NCI-H1694 (cell line): ENCODE data around the gene C3AR1.
A peak's percentile ranks its signal among the peaks of the same experiment; 100 is the strongest.
"Not testable (repeated sequence)": the region's sequence is repeated elsewhere in the genome, so short reads cannot be mapped to it uniquely, and the experiment has no call there.

ENCODE experiments used
- DNase-seq: peaks from one replicate; lab custom pipeline; 2025; lab: John Stamatoyannopoulos, UW

C3AR1 gene

DNA sequence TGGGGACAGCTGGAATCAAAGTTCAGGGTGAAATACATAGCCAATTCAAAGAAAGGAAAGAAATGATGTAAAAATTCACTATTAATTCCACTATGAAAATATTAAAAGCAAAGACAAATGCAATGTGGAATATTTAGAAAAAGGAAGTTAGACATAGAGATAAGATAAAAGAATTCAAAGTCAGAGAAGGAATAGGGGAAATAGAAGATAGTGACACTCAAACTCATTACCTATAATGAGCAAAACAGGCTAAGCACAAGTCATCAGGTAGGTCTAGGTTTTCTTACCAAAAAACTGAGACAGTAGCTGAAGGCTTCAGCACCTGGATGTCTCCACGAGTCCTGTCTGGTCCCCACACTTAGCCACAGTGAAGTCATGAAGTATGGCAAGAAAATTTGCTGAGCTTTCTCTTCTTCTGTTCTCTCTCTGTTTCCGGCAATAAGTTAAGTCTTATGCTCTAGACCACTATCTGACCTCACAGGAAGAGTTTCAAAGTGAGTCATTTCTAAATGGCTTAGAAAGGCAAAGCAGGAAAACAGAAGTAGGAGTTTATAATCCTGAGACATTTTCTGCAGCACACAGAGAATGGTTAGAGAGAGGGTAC is at the start of gene C3AR1:
C3AR1 (minus strand) TSS at position 369 of the 604 bp plus-strand sequence. CDS start 6,174 bp downstream, outside the sequence.
- no peak for DNase-seq

DNA sequence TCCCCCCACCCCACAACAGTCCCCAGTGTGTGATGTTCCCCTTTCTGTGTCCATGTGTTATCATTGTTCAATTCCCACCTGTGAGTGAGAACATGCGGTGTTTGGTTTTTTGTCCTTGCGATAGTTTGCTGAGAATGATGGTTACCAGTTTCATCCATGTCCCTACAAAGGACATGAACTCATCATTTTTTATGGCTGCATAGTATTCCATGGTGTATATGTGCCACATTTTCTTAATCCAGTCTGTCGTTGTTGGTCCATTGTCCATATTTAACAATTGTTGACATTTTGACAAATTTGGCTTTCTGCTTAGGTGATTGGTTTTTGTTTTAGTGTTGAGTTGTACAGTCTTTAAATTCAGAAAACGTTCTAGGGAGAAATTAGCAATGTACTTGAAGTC is 47.0 kb upstream of the C3AR1 start:
- not testable (repeated sequence) for DNase-seq

DNA sequence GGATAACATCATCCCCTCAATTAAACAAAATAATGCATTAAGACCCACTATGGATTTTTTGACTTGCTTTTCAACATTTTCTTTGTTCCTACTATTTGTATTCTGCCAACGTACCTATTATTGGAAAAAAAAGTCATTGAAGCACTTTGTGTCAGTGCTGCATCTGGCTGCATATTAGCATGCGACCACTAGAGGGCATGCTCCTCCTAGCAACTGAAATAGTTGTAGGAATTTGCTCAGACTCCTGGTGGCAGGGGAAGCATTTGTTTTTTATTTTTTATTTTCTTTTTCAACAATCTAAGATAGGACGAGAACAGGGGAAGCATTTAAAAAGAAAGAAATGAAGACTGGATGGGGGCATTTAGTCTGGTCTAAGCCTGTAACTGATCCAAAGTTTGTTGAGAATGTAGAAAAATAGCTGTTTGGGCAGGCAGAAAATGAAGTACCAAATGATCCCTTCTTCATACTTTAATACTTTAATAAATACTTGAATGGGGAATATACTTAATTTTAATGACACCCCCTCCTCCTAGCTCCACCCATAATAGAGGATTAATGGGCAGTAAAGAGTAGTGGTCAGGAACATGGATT is 42.7 kb upstream of the C3AR1 start:
- peak; percentile 87 for DNase-seq

DNA sequence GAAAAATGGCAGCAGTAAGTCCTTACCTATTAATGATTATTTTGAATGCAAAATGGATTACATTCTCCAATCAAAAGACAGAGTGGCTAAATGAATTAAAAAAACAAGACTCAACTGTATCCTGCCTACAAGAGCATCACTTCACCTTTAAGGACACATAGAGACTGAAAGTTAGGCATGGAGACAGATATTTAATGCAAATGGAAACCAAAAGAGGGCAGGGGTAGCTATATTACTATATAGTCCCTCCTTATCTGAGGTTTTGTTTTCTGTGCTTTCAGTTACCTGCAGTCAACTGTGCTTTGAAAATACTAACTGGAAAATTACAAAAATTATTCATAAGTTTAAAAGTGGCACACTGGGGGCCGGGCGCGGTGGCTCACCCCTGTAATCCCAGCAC is 33.1 kb upstream of the C3AR1 start:
- no peak for DNase-seq

DNA sequence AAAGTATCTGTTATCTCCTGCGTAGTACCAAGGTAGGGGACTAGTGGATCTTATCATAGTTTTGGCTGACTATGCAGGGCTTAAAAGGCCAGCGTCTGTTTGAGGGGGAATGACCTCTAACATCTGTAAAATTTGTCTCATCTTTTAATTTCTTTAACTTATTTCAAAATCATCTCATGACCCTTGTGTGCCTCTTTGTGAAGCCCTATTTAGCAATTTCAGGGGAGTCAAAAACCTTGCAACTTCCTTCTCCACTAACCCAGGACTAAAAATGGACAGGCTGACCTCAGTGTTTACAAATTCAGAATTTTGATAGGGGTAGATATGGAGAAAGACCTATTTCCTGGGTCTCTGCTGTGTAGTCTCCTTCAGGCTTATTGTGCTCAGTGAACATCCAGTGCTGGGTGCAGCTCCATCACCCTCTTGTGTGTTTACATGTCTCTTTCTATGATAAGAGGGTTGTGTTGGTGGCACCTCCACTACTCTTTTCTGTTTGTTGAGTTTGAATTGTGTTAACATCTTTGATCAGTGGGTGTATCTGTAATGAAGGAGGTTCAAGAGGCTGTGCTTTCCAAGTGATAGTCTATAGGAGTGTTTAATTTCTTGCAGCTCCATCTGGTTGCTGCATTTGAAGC is 30.2 kb upstream of the C3AR1 start:
- DNase-seq = no peak

DNA sequence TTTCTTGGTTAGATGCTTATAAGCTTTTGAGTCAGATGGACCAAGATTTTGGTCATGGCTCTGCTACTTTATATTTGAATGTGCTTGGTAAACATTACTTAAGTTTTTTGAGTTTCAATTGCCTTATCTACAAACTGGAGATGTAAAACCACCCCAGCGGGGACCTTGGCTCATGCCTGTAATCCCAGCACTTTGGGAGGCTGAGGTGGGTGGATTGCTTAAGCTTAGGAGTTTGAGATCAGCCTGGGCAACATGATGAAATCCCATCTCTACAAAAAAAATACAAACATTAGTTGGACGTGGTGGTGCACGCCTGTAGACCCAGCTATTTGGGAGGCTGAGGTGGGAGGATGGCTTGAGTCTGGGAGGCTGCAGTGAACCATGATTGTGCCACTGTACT is 27.1 kb upstream of the C3AR1 start:
- no peak for DNase-seq

DNA sequence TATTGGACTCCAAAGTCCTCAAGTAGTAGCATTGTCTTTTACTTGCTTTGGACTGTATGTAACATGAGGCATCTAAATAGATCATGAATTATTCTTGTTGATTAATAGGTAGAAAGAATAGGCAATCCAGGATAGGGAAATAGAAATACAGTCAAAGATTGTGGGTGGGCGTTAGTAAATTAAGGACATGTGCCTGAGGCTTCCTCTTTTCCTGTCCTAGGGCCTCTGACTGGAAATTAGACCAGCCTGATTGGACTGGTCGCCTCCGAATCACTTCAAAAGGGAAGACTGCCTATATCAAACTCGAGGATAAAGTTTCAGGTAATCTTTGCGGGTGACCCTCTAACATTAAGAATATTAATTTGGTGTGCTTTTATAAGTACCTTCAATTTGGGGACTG is 23.6 kb upstream of the C3AR1 start:
- no peak for DNase-seq

DNA sequence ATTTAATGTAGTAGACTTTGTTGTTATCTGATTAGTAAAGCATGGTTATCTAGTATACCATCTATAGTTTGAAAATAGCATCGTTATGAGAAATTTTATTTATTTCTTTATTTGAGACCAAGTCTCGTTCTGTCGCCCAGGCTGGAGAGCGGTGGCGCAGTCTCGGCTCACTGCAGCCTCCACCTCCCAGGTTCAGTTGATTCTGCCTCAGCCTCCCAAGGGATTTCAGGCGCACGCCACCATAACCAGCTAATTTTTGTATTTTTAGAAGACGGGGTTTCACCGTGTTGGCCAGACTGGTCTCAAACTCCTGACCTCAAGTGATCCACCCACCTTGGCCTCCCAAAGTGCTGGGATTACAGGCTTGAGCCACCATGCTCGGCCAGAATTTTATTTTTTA is 23.1 kb upstream of the C3AR1 start:
- not testable (repeated sequence) for DNase-seq

DNA sequence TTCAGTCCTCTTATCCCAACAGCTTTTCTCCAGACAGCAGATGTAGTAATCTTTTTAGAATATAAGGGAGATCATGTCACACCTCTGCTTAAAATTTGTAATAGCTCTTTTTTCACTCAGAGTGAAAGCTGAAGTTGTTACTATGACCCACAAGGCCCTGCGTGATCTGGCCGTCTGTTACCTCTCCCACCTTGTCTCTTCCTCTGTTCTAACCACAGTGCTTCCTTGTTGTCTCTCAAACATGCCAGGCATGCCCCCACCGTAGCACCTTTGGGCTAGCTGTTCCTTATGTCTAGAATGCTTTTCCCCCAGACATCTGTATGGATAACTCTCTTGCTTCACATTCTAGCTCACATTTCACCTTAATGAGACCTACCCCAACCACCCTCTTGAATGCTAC is 22.4 kb upstream of the C3AR1 start:
- no peak for DNase-seq

DNA sequence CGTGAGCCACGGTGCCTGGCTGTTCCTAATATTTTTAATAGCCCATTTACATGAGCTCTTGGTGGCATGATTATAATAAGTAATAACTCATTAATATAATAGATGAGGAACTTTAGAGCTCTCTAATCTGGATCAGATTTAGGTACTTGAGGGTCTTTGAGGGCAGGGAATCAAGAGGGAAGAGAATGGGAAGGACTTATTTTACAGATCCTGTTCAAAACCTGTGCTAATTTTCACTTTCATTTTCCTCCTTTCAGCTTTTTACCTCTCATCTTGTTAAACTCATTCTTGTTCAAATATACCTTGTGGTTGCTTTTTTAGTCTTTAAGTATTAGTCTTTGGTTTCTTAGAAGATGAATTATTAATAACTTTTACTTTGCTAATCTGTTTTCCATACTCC is 21.5 kb upstream of the C3AR1 start:
- DNase-seq = no peak

DNA sequence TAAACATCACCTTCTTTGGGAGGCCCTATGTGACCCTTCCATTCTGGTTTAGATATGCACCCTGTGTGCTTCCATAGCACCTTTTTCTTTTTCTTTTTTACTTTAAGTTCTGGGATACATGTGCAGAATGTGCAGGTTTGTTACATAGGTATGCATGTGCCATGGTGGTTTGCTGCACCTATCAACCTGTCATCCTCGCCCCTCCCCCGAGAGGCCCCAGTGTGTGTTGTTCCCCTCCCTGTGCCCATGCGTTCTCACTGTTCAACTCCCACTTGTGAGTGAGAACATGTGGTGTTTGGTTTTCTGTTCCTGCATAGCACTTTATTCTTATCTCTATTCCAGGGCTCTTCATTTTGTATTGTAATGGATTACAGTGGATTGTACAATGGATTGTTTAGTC is 18.2 kb upstream of the C3AR1 start:
- DNase-seq = not testable (repeated sequence)

DNA sequence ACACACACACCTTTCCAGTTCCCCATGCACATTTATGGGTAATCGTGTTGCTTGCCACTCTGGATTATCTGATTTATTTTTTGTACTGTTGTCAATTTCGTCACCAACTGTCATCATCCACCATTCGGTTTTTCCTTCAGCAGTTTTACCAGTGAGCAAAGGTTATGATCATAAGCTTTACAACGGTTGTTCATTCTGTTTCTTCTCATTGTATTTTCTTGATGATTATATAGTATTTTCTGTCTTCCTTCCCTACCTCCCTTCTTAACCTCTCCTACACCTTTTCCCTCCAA is 16.6 kb upstream of the C3AR1 start:
- no peak for DNase-seq

DNA sequence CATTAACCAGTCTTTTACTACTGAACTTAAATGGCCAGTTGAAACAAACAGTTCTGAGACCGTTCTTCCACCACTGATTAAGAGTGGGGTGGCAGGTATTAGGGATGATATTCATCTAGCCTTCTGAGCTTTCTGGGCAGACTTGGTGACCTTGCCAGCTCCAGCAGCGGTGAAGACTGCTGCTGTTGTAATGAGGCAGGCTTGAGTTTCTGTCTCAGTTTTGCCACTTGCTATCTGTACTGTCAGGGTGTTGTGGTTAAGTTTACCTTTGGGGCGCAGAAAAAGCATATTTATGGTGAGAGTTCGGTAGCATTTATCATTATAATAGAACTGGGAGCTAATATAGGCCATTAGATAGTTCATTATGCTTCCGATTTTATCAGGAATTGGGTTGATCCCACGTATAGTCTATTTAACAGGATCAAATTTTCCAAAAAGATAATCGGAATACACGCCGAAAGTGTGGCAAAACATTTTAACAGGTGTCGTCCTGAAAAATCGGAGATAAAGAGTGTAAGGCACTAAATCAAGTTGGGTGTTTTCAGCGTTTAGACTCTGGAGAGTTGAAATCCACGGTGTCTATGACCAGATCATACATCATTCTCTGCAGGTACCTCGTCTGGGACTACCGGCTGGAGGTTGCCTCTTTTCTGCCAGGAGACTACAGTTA is 15.2 kb upstream of the C3AR1 start:
- no peak for DNase-seq

DNA sequence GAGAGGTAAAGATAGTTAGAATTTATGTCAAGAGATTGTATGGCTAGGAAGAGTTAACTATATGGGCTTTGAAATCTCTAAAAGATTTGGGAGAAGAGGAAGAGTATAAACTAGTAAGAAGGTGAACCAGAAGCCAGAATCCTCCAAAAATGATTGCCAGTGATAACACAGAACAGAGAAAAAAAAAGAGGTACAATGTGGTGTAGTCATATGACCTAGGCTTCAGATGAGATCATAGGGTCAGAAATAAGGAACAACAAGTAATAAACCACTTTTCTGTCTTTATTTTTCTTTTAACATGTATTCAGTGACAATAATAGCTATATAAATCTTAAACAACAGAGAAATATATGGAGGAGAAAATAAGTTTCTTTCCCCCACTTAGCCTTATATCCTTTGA is 14.0 kb upstream of the C3AR1 start:
- DNase-seq = no peak

DNA sequence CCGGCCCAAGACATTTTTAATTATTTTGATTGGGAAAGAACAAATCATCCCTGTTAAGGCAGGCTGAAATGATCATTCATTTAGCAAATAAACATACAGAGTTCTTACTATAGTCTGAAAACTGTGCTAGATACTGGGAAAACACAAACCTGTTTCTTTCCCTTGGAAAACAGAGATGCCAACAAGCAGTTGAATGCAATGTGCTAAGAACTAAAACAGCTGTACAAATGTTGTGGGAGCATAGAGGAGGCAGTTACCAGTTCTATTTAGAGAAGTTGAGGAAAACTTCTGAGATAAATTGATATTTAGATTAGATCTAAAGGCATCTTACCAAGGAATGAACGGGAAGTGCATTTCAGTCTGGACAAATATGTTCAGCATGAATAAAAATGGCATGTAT is 12.8 kb upstream of the C3AR1 start:
- no peak for DNase-seq

DNA sequence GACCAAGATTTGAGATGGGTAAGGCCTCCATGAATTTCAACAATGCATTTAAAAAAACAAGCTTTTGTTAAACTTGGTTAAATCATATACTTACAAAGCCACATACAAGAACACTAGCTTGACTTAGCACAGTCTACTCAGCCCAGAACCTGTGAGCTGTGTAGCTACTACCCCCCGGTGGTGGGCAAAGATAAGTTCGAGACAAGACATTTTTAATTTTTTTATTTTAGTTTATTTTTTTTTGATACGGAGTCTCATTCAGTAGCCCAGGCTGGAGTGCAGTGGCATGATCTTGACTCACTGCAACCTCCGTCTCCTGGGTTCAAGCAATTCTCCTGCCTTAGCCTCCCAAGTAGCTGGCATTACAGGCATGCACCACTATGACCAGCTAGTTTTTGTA is 12.2 kb upstream of the C3AR1 start:
- DNase-seq = no peak

DNA sequence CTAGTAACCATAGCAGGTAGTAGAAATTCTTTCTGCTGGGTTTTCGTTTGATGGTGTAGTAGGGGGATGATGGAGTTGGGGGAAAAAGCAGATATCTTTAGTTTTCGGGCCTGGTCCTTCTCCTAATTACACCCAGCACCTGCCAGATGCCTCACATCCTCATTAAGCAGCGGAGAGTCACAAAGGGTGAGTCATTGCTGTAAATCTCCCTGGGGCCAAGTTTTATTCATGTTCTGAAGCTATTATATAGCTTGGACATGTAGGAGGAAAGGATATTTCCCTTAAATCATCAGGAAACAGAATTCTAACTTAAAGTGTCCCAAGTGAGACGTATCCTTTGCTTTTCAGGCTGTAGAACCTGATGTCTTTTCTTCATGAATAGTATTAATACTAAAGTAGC is 11.0 kb upstream of the C3AR1 start:
- DNase-seq = no peak

DNA sequence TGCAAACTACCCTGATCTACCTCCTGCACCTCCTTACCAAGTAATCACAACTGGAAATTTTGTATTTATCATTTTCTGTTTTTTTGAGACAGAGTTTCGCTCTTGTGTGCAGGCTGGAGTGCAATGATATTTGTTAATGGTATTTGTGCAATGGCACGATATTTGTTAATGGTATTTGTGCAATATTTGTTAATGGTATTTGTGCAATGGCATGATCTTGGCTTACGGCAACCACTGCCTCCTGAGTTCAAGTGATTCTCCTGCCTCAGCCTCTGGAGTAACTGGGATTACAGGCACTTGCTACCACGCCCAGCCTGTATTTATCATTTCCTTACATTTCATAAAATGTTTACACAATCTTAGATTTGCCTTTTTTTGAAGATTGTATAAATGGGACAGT is 10.2 kb upstream of the C3AR1 start:
- DNase-seq = no peak

DNA sequence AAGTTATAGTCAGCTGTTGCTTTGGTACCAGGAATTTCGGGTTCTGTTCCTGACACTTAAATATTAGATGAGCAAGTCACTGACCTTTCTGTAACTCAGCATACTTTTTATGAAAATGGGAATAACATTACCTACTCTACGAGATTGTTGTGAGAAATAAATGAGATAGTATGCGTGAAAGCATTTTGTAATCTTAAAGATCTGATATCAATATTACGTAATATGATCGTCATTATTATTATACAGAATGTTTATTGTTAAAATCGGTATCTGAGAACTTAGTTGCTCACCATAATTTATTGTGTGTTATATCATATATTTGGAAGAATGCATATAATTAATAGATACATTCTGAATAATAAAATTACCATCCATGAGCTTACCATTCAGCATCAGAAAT is 9.8 kb upstream of the C3AR1 start:
- DNase-seq = no peak

DNA sequence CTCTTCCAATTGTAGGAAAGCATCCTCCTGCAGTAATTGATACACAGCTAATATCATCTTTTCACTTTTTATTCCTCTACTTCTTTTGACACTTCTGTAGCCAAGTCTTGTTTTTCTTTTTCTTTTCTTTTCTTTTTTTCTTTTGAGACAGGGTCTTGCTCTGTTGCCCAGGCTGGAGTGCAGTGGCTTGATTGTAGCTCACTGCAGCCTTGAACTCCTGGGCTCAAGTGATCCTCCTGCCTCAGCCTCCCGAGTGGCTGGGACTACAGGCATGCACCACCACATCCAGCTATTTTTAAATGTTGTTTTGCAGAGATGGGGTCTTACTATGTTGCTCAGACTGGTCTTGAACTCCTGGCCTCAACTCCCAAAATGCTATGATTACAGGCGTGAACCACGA is 5.7 kb upstream of the C3AR1 start:
- DNase-seq = not testable (repeated sequence)

DNA sequence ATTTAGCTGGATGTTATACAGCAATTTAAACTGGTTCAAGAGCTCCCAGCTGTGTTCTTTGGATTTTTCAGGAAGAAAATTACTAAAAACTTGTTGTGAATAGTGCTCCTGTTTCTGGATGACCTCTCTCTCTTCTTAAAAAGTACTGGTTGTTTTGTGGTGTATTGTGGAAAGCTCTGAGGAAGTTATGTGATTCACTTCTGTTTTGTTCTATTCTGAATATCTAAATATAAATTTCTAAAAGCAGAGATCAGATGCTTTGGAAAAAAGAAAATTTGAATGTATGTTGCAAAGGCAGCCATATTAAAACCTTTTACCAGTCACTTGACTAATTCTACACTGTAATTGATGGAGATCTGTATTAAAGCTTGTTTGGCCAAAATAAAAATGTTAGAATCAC is 3.4 kb upstream of the C3AR1 start:
- DNase-seq = no peak

DNA sequence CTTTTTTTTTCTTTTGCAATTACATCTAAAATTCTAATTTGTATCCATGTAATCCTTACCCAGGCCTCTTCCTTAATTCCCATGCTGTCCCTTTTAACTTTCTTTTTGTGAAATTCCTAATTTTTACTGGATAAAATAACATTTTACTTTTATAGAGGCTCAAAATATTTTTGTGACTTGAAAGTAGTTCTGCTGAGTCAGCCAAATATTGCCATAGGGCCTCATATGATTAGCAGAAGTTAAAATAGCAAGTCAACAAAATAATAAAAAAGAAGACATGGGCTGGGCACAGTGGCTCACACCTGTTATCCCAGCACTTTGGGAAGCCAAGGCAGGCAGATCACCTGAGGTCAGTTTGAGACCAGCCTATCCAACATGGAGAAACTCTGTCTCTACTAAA is 2.0 kb downstream of the C3AR1 start:
- DNase-seq = no peak

DNA sequence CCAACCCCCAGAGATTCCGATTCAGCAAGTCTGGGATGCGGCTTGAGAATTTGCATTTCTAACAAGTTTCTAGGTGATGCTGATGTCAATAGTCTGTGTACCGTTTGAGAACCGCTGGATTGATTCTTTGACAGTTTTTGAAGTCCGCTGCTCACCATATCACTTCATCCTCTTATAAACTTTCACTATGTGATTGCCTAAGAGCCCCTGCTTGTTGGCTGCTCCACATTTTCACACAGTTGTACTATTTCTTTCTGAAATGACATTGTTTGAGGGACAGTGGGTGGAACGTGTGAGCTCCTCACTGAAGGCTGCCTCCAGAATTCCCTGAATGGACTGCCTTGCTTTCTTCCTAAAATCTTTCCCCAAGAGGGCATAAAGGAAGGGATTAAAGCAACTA is 7.7 kb downstream of the C3AR1 start:
- no peak for DNase-seq

DNA sequence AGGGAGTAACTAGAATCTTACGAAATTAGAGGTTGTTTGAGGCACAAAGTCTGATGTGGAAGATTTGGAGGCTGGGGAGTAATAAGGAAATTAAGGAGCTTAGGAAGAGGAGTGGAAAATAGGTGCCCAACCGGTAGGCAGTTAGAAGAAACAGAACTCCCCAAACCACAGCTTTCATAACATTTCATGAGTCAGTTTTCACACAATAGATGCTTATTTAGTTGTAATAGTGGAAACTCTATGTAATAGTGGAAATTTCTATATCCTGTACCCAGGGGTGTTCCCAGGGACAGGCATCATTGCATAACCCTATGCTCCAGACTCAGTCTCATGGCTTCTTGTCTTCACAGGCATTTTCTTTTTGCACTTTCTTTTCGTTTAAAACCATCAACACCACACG is 8.3 kb downstream of the C3AR1 start:
- no peak for DNase-seq
